ENCODE results near the gene FGF14.

DNA sequence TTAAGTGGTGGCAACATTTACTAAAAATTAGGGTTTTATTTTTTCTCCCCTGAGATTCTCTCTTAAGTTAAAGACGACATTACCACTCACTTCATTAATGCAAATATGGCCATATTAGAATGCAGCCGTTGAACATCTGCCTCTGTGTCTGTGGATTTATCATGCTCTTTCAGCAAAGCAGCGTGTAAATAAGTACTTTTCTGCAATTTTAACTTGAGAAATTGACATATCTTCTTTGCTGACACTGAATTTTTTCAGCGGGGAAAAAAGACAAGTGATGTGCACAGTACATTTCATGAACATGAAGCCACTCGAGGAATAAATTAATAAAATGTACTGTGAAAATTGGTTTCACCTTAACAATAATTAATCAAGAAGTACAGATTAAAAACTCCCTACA is 543.0 kb downstream of the FGF14 start:
- TF ChIP-seq GATA3 (IDR thresholded peaks at IDR 0.05; ENCODE audit: low read depth, low read length) (no peak), GATA2 (IDR thresholded peaks at IDR 0.05; ENCODE audit: low read depth, low read length) (no peak)
